Measurements from ENCODE around the gene PRDM11. TPM values are rescaled to one million over a fixed set of nuclear protein-coding genes. Genes with fewer than 3 reads are reported as not detected.

Gene PRDM11
- total and polyA plus RNA-seq, 10 of the 15 experiments (the other 5 are each of a cell fraction or from before 2014, with no cell fraction given), result 0.03 to 2.4 (median 0.53) TPM

DNA sequence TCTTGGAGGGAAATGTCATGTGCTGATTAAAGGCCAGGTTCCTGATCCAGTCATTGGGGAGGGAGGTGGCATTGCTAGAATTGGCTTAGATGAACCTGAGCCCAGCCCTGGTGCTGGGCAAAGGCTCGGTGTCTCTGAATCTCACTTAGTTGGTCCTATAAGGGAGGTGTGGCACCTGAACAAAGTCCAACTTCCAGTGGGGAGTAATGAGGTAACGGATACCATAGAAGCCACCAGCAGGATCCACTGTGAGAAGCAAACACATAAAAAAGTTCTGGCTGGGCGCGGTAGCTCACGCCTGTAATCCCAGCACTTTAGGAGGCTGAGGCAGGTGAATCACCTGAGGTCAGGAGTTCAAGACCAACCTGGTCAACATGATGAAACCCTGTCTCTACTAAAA, 26.6 kb downstream of the PRDM11 start:
- Histone ChIP-seq H3K27ac (ENCODE audit: control insufficient read depth, insufficient read depth) (no peak overlapping the region), H3K4me3 (no peak overlapping the region), H3K36me3 (ENCODE audit: control insufficient read depth in 2 of 2, insufficient read depth in 2 of 2, low read length in 1 of 2) (no peaks in the 10 kb centered on the region), H3K9ac (ENCODE audit: control insufficient read depth, insufficient read depth, low read length) (no peak overlapping the region), H4K20me1 (ENCODE audit: control insufficient read depth, insufficient read depth) (no peaks in the 10 kb centered on the region), H3K4me2 (ENCODE audit: control insufficient read depth, insufficient read depth) (no peak overlapping the region), H3K9me3 (replicated peaks; ENCODE audit: control insufficient read depth, insufficient read depth, low read length) (no peaks in the 10 kb centered on the region), H3K4me1 (ENCODE audit: control insufficient read depth, insufficient read depth, low read length) (no peaks in the 10 kb centered on the region; the same call in 1 of the 2 replicates), H2AFZ (ENCODE audit: control insufficient read depth, low read depth, low read length) (no peak overlapping the region), H3K79me2 (ENCODE audit: control insufficient read depth, insufficient read depth, low read length) (no peaks in the 10 kb centered on the region), H3K27me3 (replicated peaks in 1 of 2; ENCODE audit: control insufficient read depth in 2 of 2, insufficient read depth in 2 of 2, low read length in 1 of 2) (peaks cover 0 to 4% of the 10 kb centered on the region in 2 experiments; a peak in 1 of 4 replicates)
- DNase-seq (ENCODE audit: low read depth, low spot score) (no peak), ATAC-seq (no peak), FAIRE-seq (no peak)
- CTCF ChIA-PET, result interaction anchor here (0.6 kb wide), 1 partner anchor 237 kb away, joined by 3 read pairs; no protein-coding TSS in a partner anchor
- POLR2A ChIA-PET, result no interaction called here
- WGBS (ENCODE audit: insufficient coverage, insufficient replicate concordance, low lambda C conversion rate, missing lambda C conversion rate), result 78% methylated on average over 5 of the region's 5 CpGs
- RAD21 ChIA-PET (ENCODE audit: unreplicated experiment), result no interaction called here
- no peak for TF ChIP-seq NFYA (IDR thresholded peaks at IDR 0.05; ENCODE audit: borderline replicate concordance, low read depth, low read length)
- TF ChIP-seq ATF7 (IDR thresholded peaks at IDR 0.05; ENCODE audit: low read depth), result no peak
- TF ChIP-seq BCL11A (IDR thresholded peaks at IDR 0.05; ENCODE audit: low read depth, low read length), result no peak
- TF ChIP-seq MEF2B (IDR thresholded peaks at IDR 0.05; ENCODE audit: partially characterized antibody, poor library complexity, severe bottlenecking), result no peak
- TF ChIP-seq POLR2A (IDR thresholded peaks at IDR 0.05; ENCODE audit: low read depth, low read length), result no peak
- no peak for TF ChIP-seq JUND (IDR thresholded peaks at IDR 0.05; ENCODE audit: low read depth, low read length)
- BruUV-seq (replicated peaks), result no TSS peak
- in situ Hi-C loops (cut with MboI), result no loop called here
- intact Hi-C loops (cut with micrococcal nuclease; ENCODE audit: unreplicated experiment), result no loop called here
- SMC1A ChIA-PET (ENCODE audit: uncharacterized antibody, unreplicated experiment), result no interaction called here

DNA sequence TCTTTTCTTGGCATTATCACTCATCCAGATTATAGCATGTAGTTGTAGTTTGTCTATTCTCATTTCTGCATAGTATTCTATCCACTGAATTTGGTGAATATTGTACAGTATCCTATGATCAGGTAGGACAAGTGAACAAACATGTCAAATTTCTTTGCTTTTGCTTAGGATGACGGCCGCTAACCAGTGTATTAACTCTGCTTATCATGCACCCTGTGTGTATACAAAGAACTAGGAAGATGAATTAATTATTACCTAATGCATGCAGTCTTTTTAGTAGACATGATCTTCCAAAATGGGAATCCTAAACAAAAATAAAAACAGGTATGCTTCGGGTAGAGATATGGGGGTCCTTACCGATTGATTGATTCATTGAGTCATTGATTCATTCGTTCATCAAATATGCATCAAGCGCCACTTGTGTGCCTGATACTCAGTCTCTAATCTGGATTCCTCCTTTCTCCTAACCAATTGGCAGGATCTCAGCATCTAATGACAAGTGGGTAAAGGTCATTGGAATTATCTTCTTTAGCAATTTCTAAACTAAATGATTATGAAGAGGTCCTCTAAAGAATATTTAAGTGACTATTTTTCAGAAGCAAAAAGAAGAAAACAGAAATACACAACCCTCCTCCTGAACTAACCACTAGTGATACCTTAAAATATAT, 27.9 kb downstream of the PRDM11 start:
- no peaks in the 10 kb centered on the region; the same call in 1 of the 2 replicates for H3K4me1 ChIP-seq (ENCODE audit: control insufficient read depth, insufficient read depth, low read length)
- ChIA-PET POLR2A (interaction anchor here (0.6 kb wide), 1 partner anchor 231 kb away, joined by 3 read pairs; no protein-coding TSS in a partner anchor), CTCF (no interaction called here), RAD21 (ENCODE audit: unreplicated experiment) (no interaction called here), SMC1A (ENCODE audit: uncharacterized antibody, unreplicated experiment) (no interaction called here)
- BruUV-seq (replicated peaks), result no TSS peak
- H3K4me3 ChIP-seq, result no peak overlapping the region
- in situ Hi-C loops (cut with MboI), result no loop called here
- WGBS (ENCODE audit: insufficient coverage, insufficient replicate concordance, low lambda C conversion rate, missing lambda C conversion rate), result 65% methylated on average over 6 of the region's 6 CpGs
- H3K79me2 ChIP-seq (ENCODE audit: control insufficient read depth, insufficient read depth, low read length), result no peaks in the 10 kb centered on the region
- no peaks in the 10 kb centered on the region for H3K36me3 ChIP-seq (ENCODE audit: control insufficient read depth in 2 of 2, insufficient read depth in 2 of 2, low read length in 1 of 2)
- DNase-seq (ENCODE audit: low read depth, low spot score), result no peak
- H4K20me1 ChIP-seq (ENCODE audit: control insufficient read depth, insufficient read depth), result no peaks in the 10 kb centered on the region
- TF ChIP-seq SMAD1 (IDR thresholded peaks at IDR 0.05; ENCODE audit: low read depth, partially characterized antibody) (no peak), YBX1 (IDR thresholded peaks at IDR 0.05) (no peak), CREB1 (IDR thresholded peaks at IDR 0.05; ENCODE audit: low read depth) (no peak)
- no peak overlapping the region for H3K9ac ChIP-seq (ENCODE audit: control insufficient read depth, insufficient read depth, low read length)
- peaks cover 0 to 4% of the 10 kb centered on the region in 2 experiments; a peak in 1 of 4 replicates for H3K27me3 ChIP-seq (replicated peaks in 1 of 2; ENCODE audit: control insufficient read depth in 2 of 2, insufficient read depth in 2 of 2, low read length in 1 of 2)
- no peak overlapping the region for H3K4me2 ChIP-seq (ENCODE audit: control insufficient read depth, insufficient read depth)
- no peak for FAIRE-seq
- H2AFZ ChIP-seq (ENCODE audit: control insufficient read depth, low read depth, low read length), result no peak overlapping the region
- intact Hi-C loops (cut with micrococcal nuclease; ENCODE audit: unreplicated experiment), result no loop called here
- no peak for ATAC-seq
- no peak overlapping the region for H3K27ac ChIP-seq (ENCODE audit: control insufficient read depth, insufficient read depth)
- H3K9me3 ChIP-seq (replicated peaks; ENCODE audit: control insufficient read depth, insufficient read depth, low read length), result no peaks in the 10 kb centered on the region
